CD4-positive, alpha-beta T cell (primary cell): ENCODE measurements around the gene RAD51B. TPM values are rescaled to one million over a fixed set of nuclear protein-coding genes. Genes with fewer than 3 reads are reported as not detected.

Experiments
- ATAC-seq: fragments of 200-7000 bp; cut with Tn5 transposase; one replicate; pipeline ENCODE4 v1.10.0; 2022; ENCODE audit warnings: mild to moderate bottlenecking; ENCODE audit not compliant: poor library complexity
- CTCF ChIA-PET: fragments of 350-600 bp; sonication (Branson Sonifier 250); formaldehyde crosslinking; loops from one replicate; lab custom pipeline; 2021; ENCODE audit warnings: antibody characterized with exemption, inconsistent platforms; lab: Charles Lee
- POLR2A ChIA-PET: fragments of 350-600 bp; sonication (Branson Sonifier 250); formaldehyde crosslinking; loops from one replicate; lab custom pipeline; 2021; ENCODE audit warnings: antibody characterized with exemption, inconsistent platforms; lab: Charles Lee
- DNase-seq, 14 experiments: peaks; one replicate each; pipeline ENCODE4 v3.0.0-alpha.2; 2013 to 2020; ENCODE audit warnings: mixed read lengths in 2 of 14
- H3K27ac ChIP-seq, 2 donors: one replicate each; pipeline versions ENCODE4 v1.5.1 to v1.7.0; 2013; ENCODE audit warnings: low read length in 2 of 2, low read depth in 1 of 2, mild to moderate bottlenecking in 1 of 2
- H3K27me3 ChIP-seq, 2 experiments: 1 replicate in 1 of 2; 2 replicates in 1 of 2; pipeline versions ENCODE4 v1.6.1 to v1.7.0; 2013; ENCODE audit warnings: low read length in 2 of 2, control low read depth in 1 of 2, mild to moderate bottlenecking in 1 of 2, moderate library complexity in 1 of 2; ENCODE audit not compliant: insufficient read depth in 2 of 2, control insufficient read depth in 1 of 2
- H3K36me3 ChIP-seq: one replicate; pipeline ENCODE4 v1.6.1; 2013; ENCODE audit warnings: low read length, control low read depth; ENCODE audit not compliant: insufficient read depth
- H3K4me1 ChIP-seq: one replicate; pipeline ENCODE4 v1.6.1; 2013; ENCODE audit warnings: low read length, control low read depth; ENCODE audit not compliant: insufficient read depth
- H3K4me3 ChIP-seq: one replicate; pipeline ENCODE4 v1.5.1; 2013; ENCODE audit warnings: mild to moderate bottlenecking, low read length, moderate library complexity
- H3K9me3 ChIP-seq, 2 experiments: 1 replicate in 1 of 2; 2 replicates in 1 of 2; pipeline versions ENCODE4 v1.6.1 to v1.7.0; 2013; ENCODE audit warnings: low read length in 2 of 2, mild to moderate bottlenecking in 2 of 2, control low read depth in 1 of 2, moderate library complexity in 1 of 2; ENCODE audit not compliant: control insufficient read depth in 1 of 2, insufficient read depth in 1 of 2
- H3K27ac Mint-ChIP-seq: one replicate; pipeline ENCODE4 v1.8.0; 2020; ENCODE audit warnings: mixed read lengths
- H3K27me3 Mint-ChIP-seq: one replicate; pipeline ENCODE4 v1.8.0; 2021; ENCODE audit warnings: mixed read lengths
- H3K36me3 Mint-ChIP-seq: one replicate; pipeline ENCODE4 v1.8.0; 2021; ENCODE audit warnings: low read depth, mixed read lengths
- H3K4me1 Mint-ChIP-seq: one replicate; pipeline ENCODE4 v1.8.0; 2021; ENCODE audit warnings: low read depth, mixed read lengths
- H3K4me3 Mint-ChIP-seq: one replicate; pipeline ENCODE4 v1.8.0; 2020; ENCODE audit warnings: mild to moderate bottlenecking, mixed read lengths
- H3K9me3 Mint-ChIP-seq: one replicate; pipeline ENCODE4 v1.8.0; 2020; ENCODE audit warnings: mixed read lengths
- CTCF ChIP-seq: fragments of 200-600 bp; IDR thresholded peaks from one replicate; pipeline ENCODE4 v1.8.0; 2022; ENCODE audit warnings: antibody characterized with exemption, mild to moderate bottlenecking
- intact Hi-C, 2 experiments: fragments of 100-400 bp; cut with DNase I in 1 of 2; cut with micrococcal nuclease in 1 of 2; formaldehyde crosslinking; loops; one replicate each; pipeline versions ENCODE4 v1.15.1 to v1.9.0; 2023 to 2025; cut with DNase I, micrococcal nuclease
- total RNA-seq, 174 experiments: library from RNA in 2 of 174; stranded (reverse) in 2 of 174; gene quantifications; one replicate each; pipeline ENCODE4 v1.2.3 and lab custom pipeline; 2021 to 2026

Gene RAD51B
- total RNA-seq, 2 experiments from 2014 or later: 18.4 to 20.0 TPM

- H3K9me3 ChIP-seq: no peaks in the 10 kb centered on the region
- H3K27me3 ChIP-seq: no peaks in the 10 kb centered on the region
- no peak overlapping the region for H3K27ac ChIP-seq
- intact Hi-C loops: no loop called here
- H3K4me3 ChIP-seq: no peak overlapping the region
- DNase-seq (no peak), ATAC-seq (no peak)
- Mint-ChIP-seq H3K36me3 (no peaks in the 10 kb centered on the region), H3K27me3 (no peaks in the 10 kb centered on the region), H3K27ac (no peak overlapping the region), H3K4me1 (peaks cover 31% of the 10 kb centered on the region), H3K4me3 (no peak overlapping the region), H3K9me3 (no peaks in the 10 kb centered on the region)
- TF ChIP-seq CTCF: no peak
- POLR2A ChIA-PET: no interaction called here
- CTCF ChIA-PET: no interaction called here
- H3K36me3 ChIP-seq: no peaks in the 10 kb centered on the region
- no peaks in the 10 kb centered on the region for H3K4me1 ChIP-seq
Observed at GRCh38 chr14:68552075-68552474, 732.5 kb downstream of the RAD51B start.

GRCh38 chr14:68552602-68553001, 733.0 kb downstream of the RAD51B start:
- Histone ChIP-seq H3K4me1 (no peaks in the 10 kb centered on the region), H3K27ac (no peak overlapping the region), H3K36me3 (no peaks in the 10 kb centered on the region), H3K4me3 (no peak overlapping the region), H3K9me3 (no peaks in the 10 kb centered on the region), H3K27me3 (no peaks in the 10 kb centered on the region)
- H3K27ac Mint-ChIP-seq: no peak overlapping the region
- H3K27me3 Mint-ChIP-seq: no peaks in the 10 kb centered on the region
- ATAC-seq (no peak), DNase-seq (peak in 1 of 14 experiments; percentile 5)
- no peak for TF ChIP-seq CTCF
- H3K36me3 Mint-ChIP-seq: no peaks in the 10 kb centered on the region
- H3K9me3 Mint-ChIP-seq: no peaks in the 10 kb centered on the region
- POLR2A ChIA-PET: interaction anchor here (1.1 to 1.2 kb wide), 2 partner anchors 33 to 45 kb away, joined by 3 read pairs; no protein-coding TSS in a partner anchor
- H3K4me3 Mint-ChIP-seq: no peak overlapping the region
- peaks cover 31% of the 10 kb centered on the region for H3K4me1 Mint-ChIP-seq
- intact Hi-C loops: no loop called here
- CTCF ChIA-PET: no interaction called here

- no peak overlapping the region for H3K4me3 Mint-ChIP-seq
- Histone ChIP-seq H3K4me1 (no peaks in the 10 kb centered on the region), H3K9me3 (no peaks in the 10 kb centered on the region), H3K4me3 (no peak overlapping the region), H3K27me3 (no peaks in the 10 kb centered on the region), H3K36me3 (no peaks in the 10 kb centered on the region), H3K27ac (no peak overlapping the region)
- intact Hi-C loops: no loop called here
- no peak overlapping the region for H3K27ac Mint-ChIP-seq
- no peak for TF ChIP-seq CTCF
- no peaks in the 10 kb centered on the region for H3K27me3 Mint-ChIP-seq
- DNase-seq (peak in 1 of 14 experiments; percentile 1), ATAC-seq (no peak)
- peaks cover 31% of the 10 kb centered on the region for H3K4me1 Mint-ChIP-seq
- H3K36me3 Mint-ChIP-seq: no peaks in the 10 kb centered on the region
- POLR2A ChIA-PET: interaction anchor here (1.0 to 1.2 kb wide), 3 partner anchors 33 to 262 kb away, joined by 3 read pairs; no protein-coding TSS in a partner anchor
- CTCF ChIA-PET: interaction anchor here (0.9 kb wide), 1 partner anchor 31 kb away, joined by 3 read pairs; no protein-coding TSS in a partner anchor
- H3K9me3 Mint-ChIP-seq: no peaks in the 10 kb centered on the region
Observed at GRCh38 chr14:68553311-68553710, 733.7 kb downstream of the RAD51B start.
